Measurements from ENCODE around the gene CCDC88C.
A peak's percentile ranks its signal among the peaks of the same experiment; 100 is the strongest.

Gene CCDC88C

DNA sequence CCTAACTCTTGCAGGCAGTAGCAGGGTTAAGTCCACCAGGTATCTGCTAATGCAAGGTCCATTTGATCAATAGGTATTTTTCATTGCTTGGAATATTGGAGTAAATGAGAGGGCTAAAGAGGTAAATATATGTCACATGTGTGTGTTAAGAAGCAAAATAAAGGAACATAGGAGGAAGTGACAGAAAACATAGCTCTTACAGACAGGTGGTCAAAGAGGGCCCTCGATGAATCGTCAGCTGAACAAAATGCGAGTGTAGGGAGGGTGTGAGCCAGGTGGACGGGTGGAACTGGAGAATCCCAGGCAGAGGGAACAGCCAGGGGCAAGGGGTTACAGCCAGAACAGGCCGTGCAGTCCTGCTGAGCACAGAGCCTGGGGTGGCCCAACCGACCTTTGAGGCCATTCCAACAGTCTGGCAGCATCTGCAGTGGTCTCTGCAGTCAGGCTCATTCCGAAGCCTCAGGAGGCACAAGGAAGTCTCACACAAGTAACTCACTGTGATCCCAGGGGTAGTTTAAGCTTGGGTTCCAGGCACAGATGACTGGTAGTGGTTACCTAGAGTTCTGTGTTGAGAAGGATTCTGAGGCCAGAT, 43.2 kb downstream of the CCDC88C start:
- H3F3A ChIP-seq (ENCODE audit: insufficient read depth, low read length) = no peaks in the 10 kb centered on the region; the same call in 1 of the 2 replicates
- H3K9me3 ChIP-seq (ENCODE audit: low read length) = no peaks in the 10 kb centered on the region
- peaks cover 100% of the 10 kb centered on the region for H3K4me1 ChIP-seq (ENCODE audit: insufficient read depth, low read length, severe bottlenecking)
- peaks cover 21% of the 10 kb centered on the region; the same call in 1 of the 2 replicates for H3K36me3 ChIP-seq (ENCODE audit: insufficient read depth, low read length)
- H3K79me2 ChIP-seq (ENCODE audit: insufficient read depth, low read length) = peaks cover 50% of the 10 kb centered on the region
- H3K9ac ChIP-seq (ENCODE audit: low read length) = peak overlapping the region; percentile 68; the same call in 1 of the 2 replicates
- H3K4me2 ChIP-seq (ENCODE audit: low read length) = peak overlapping the region; percentile 75
- TF ChIP-seq EZH2 (IDR thresholded peaks at IDR 0.05; ENCODE audit: borderline replicate concordance, low read length) = no peak
- TF ChIP-seq, protein P1, sequence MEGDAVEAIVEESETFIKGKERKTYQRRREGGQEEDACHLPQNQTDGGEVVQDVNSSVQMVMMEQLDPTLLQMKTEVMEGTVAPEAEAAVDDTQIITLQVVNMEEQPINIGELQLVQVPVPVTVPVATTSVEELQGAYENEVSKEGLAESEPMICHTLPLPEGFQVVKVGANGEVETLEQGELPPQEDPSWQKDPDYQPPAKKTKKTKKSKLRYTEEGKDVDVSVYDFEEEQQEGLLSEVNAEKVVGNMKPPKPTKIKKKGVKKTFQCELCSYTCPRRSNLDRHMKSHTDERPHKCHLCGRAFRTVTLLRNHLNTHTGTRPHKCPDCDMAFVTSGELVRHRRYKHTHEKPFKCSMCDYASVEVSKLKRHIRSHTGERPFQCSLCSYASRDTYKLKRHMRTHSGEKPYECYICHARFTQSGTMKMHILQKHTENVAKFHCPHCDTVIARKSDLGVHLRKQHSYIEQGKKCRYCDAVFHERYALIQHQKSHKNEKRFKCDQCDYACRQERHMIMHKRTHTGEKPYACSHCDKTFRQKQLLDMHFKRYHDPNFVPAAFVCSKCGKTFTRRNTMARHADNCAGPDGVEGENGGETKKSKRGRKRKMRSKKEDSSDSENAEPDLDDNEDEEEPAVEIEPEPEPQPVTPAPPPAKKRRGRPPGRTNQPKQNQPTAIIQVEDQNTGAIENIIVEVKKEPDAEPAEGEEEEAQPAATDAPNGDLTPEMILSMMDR (IDR thresholded peaks at IDR 0.05; ENCODE audit: low read length) = no peak
- H2AFZ ChIP-seq (ENCODE audit: low read length) = no peak overlapping the region
- no peaks in the 10 kb centered on the region for H4K20me1 ChIP-seq (ENCODE audit: insufficient read depth, low read length)
- peak overlapping the region; percentile 21 for H3K4me3 ChIP-seq (ENCODE audit: low read depth, low read length, poor library complexity, severe bottlenecking)
- no peaks in the 10 kb centered on the region for H3K27me3 ChIP-seq (ENCODE audit: insufficient read depth, low read length)
- H3K27ac ChIP-seq (ENCODE audit: low read depth, low read length, poor library complexity, severe bottlenecking) = peak overlapping the region; percentile 99
- no peaks in the 10 kb centered on the region for H3K9me2 ChIP-seq (ENCODE audit: low read depth, low read length)

DNA sequence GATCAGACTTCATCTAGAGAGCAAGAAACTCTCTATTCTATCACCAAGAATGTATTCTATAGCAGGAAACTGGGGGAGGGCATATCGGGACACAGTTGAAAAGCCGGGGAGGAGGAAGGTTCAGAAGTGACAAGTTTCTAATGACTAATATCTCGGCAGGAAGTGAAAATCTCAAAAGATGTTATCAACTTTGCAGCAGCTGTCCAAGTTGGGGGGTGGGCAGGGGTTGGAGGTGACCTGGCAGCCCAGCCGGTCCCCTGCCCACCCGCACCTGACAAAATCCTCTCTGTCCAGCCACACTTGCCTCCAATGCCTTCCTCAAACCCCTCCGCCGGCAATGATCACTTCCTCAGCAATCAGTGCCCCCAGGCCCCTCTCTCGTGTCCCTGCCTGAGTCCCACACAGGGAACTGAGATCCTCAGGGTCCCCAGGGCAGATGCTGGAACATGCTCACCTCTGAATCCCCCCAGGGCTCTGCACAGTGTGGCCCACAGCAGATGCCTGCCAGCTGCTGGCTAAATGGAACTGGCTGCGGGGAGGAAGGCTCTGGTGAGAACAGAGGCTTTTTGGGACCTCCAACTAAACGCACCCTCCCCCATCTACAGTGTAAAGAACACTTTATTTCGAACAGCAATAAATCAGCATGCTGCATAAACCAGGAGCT, 43.9 kb downstream of the CCDC88C start:
- no peaks in the 10 kb centered on the region for H3K9me2 ChIP-seq (ENCODE audit: low read depth, low read length)
- no peak for TF ChIP-seq EZH2 (IDR thresholded peaks at IDR 0.05; ENCODE audit: borderline replicate concordance, low read length)
- TF ChIP-seq, protein P1 (IDR thresholded peaks at IDR 0.05; ENCODE audit: low read length) = no peak
- H3K27ac ChIP-seq (ENCODE audit: low read depth, low read length, poor library complexity, severe bottlenecking) = peak overlapping the region; percentile 99
- H2AFZ ChIP-seq (ENCODE audit: low read length) = no peak overlapping the region
- H3K4me1 ChIP-seq (ENCODE audit: insufficient read depth, low read length, severe bottlenecking) = peaks cover 100% of the 10 kb centered on the region
- no peaks in the 10 kb centered on the region for H4K20me1 ChIP-seq (ENCODE audit: insufficient read depth, low read length)
- peaks cover 48% of the 10 kb centered on the region for H3K79me2 ChIP-seq (ENCODE audit: insufficient read depth, low read length)
- no peaks in the 10 kb centered on the region for H3K27me3 ChIP-seq (ENCODE audit: insufficient read depth, low read length)
- no peaks in the 10 kb centered on the region; the same call in 1 of the 2 replicates for H3F3A ChIP-seq (ENCODE audit: insufficient read depth, low read length)
- peak overlapping the region; percentile 75 for H3K4me2 ChIP-seq (ENCODE audit: low read length)
- H3K36me3 ChIP-seq (ENCODE audit: insufficient read depth, low read length) = peaks cover 15% of the 10 kb centered on the region; the same call in 1 of the 2 replicates
- no peaks in the 10 kb centered on the region for H3K9me3 ChIP-seq (ENCODE audit: low read length)
- H3K4me3 ChIP-seq (ENCODE audit: low read depth, low read length, poor library complexity, severe bottlenecking) = peak overlapping the region; percentile 21
- H3K9ac ChIP-seq (ENCODE audit: low read length) = peak overlapping the region; percentile 68

DNA sequence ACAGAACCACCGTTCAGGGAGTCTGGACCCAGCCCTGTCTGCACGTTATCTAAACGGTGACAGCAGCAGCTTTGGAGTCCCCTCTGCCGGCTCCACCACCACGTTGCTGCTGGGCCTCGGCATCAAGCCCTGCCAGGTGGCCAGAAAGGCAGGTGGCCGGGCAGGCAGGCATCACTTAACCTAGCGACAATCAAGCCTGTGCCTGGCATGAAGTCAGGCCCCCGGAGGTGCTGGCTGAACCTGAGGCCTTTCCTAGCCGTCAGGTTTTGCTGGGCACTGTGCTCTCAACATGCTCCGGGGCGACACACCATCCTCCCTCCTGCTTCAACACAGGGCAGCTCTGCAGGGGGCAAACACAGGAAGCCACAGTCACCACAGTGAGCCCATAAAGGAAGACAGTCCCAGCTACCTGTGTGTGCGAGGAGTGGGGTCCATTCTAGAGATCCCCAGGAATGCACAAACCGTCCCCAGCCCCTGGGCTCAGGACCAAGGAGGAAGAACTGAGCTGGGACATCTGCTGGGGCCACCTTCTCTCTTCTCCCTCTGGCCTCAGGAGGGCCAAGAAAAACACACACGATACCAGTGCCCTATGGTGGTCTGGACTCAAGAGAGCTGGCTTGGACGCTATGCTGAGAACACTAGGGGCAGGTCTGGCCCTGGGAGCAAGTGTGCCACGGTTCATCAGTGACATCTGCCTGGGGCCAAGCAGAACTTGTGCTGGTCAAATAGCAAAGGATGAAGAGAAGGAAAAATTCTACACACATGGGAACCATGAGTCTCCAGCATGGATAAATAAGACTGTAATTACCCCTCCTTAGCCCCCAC, 44.7 kb downstream of the CCDC88C start:
- H3K9me2 ChIP-seq (ENCODE audit: low read depth, low read length) = no peaks in the 10 kb centered on the region
- TF ChIP-seq EZH2 (IDR thresholded peaks at IDR 0.05; ENCODE audit: borderline replicate concordance, low read length) = no peak
- TF ChIP-seq, protein P1 (IDR thresholded peaks at IDR 0.05; ENCODE audit: low read length) = no peak
- no peaks in the 10 kb centered on the region for H4K20me1 ChIP-seq (ENCODE audit: insufficient read depth, low read length)
- H3K4me2 ChIP-seq (ENCODE audit: low read length) = peak overlapping the region; percentile 75
- no peaks in the 10 kb centered on the region for H3K27me3 ChIP-seq (ENCODE audit: insufficient read depth, low read length)
- peaks cover 51% of the 10 kb centered on the region for H3K79me2 ChIP-seq (ENCODE audit: insufficient read depth, low read length)
- no peaks in the 10 kb centered on the region for H3K9me3 ChIP-seq (ENCODE audit: low read length)
- peak overlapping the region; percentile 68; the same call in 1 of the 2 replicates for H3K9ac ChIP-seq (ENCODE audit: low read length)
- H3K27ac ChIP-seq (ENCODE audit: low read depth, low read length, poor library complexity, severe bottlenecking) = peak overlapping the region; percentile 99
- H3K4me3 ChIP-seq (ENCODE audit: low read depth, low read length, poor library complexity, severe bottlenecking) = peak overlapping the region; percentile 21
- H3K36me3 ChIP-seq (ENCODE audit: insufficient read depth, low read length) = peaks cover 11% of the 10 kb centered on the region; the same call in 1 of the 2 replicates
- peaks cover 100% of the 10 kb centered on the region for H3K4me1 ChIP-seq (ENCODE audit: insufficient read depth, low read length, severe bottlenecking)
- H2AFZ ChIP-seq (ENCODE audit: low read length) = no peak overlapping the region
- H3F3A ChIP-seq (ENCODE audit: insufficient read depth, low read length) = peaks cover 8% of the 10 kb centered on the region; the same call in 1 of the 2 replicates
